HG03108 (cell line): ENCODE measurements around the gene MAGI2.
A peak's percentile ranks its signal among the peaks of the same experiment; 100 is the strongest.
"Not testable (repeated sequence)": the region's sequence is repeated elsewhere in the genome, so short reads cannot be mapped to it uniquely, and the experiment has no call there.

Source experiments
- ATAC-seq: cut with Tn5 transposase; IDR thresholded peaks from one replicate; pipeline ENCODE4 v1.9.1; 2021; ENCODE audit warnings: moderate library complexity; ENCODE audit not compliant: unreplicated experiment

Gene MAGI2

DNA sequence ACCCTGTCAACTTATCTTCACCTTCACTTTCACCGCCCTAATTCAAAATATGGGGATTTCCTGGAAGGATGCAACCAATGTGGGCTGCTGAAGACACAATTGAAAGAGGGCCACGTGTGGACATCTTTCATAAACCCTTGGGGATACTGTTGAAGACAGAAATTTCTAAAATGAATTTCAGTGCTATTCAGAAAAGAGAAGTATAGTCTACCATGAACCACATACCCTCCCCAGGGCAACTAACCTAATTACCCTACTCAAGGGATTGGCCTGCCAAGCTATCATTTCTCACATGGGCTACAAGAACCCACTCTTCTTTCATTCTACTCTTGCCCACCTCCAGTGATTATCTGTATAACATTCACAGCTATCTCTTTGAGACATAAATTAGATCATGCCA, 1428.9 kb downstream of the MAGI2 start:
- ATAC-seq, result no peak

DNA sequence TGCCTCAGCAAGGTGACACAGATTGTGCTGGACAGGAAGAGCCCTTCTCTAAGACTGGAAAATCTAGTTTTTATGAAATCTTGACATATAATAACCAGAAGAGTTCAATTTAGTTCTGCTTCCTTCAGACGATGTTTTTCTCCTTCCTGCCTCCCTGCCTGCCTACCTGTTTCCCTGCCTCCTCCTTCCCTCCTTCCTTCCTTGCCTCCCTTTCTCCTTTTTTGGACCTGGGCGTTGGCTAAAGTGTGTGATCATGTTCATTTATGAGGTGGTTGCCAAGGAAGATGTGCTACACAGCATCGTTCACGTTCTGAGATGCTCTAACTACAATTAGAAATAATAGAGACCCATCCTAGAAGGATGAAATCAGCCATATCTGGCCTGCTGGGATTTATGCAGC, 1430.3 kb downstream of the MAGI2 start:
- ATAC-seq, result no peak

DNA sequence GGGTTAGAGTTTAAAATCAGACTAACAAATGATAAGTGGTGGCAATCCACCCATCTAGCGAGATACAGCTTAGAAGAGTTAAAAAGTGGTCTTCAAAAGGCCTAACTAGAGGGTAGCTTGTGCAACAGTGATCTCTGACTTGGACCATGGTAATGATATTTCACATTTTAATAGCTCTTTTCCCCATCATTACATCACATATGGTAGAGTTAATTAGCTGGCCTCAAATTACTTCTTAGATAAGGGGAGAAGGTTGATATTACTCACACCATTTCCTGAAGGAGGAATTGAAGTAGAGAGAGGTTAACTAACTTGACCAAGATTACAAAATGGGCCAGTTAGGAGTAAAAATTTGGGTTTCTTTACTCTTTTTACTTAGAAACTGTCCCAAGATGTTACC, 1431.3 kb downstream of the MAGI2 start:
- ATAC-seq, result no peak

DNA sequence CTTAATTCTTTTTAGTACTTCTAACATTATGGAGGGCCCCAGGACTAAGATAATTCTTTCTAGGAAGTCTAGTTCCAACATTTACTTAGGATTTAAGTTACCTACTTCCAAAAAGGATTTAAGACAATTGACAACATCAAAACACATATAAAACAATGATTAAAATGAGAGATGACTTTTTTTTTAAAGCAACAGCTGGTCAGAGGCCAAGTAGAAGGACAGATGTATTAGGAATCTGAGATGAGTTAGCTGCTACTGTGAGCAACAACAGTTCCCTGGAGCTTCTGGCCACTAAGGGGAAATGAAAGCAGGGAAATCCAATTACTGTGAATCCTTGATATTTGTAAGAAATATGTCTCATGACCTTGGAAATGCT, 1432.6 kb downstream of the MAGI2 start:
- no peak for ATAC-seq

DNA sequence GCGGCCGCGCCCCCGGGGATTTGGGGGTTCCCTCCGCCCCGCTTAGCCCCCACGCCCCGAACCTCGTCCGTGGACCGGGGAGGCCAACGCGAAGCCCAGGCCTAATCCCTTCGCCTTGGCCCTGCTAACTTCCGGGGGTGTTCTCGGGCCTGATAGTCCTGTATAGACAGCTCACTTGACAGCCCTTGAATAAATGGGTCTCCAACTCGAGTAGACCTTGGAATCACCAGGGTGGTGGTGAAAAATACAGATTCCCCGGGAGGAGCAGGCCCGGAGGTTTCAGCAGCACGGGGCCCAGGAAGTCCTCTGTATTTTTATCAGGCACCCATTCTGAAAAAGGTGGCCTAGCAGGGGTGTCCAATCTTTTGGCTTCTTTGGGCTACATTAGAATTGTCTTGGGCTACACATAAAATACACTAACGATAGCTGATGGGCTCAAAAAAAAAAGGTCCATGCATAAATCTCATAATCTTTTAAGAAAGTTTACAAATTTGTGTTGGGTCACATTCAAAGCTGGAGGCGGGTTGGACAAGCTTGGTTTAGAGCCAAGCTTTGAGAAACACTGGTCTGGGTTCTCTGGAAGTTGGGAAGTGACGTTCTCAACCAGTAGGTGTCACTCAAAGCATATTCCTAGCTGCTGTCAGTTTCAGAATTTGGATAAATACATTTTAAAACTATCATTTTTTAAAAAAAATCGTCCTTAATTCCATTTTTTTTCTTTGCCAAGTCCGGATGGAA, 1433.2 kb downstream of the MAGI2 start:
- ATAC-seq, result peak; percentile 37

DNA sequence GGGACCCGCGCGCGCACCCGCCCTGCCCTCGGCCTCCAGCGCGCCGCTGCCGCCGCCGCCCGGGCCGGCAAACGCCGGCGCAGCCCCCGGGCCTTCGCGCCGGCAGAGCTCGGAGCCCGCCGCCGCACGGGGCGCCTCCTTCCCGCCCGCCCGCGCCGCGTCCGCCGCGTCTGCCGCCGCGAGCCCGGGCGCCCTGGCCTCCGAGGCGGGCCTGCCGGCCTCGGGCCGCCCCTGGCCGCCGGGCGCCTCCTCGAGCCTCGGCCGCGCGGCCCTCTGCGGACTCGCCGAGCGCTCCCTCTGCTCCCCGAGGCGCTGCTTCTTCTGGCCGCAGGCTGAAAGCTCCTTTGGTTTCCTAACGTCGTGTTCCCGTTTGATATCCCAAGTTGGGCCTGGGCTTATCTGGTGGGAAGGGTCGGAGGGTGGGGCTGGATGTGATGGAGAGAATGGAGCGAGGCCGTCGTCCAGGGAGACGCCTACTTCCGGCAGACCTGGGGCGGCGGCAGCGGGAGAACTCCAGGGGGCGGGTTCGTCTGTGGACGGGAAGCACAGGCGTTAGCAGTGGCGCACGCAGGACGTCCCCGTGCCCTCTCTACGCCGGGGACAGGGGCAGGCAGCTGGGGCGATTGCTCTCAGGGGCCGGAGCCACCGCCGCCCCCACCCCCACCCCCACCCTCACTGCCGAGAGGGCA, 1433.9 kb downstream of the MAGI2 start:
- peak; percentile 84 for ATAC-seq

DNA sequence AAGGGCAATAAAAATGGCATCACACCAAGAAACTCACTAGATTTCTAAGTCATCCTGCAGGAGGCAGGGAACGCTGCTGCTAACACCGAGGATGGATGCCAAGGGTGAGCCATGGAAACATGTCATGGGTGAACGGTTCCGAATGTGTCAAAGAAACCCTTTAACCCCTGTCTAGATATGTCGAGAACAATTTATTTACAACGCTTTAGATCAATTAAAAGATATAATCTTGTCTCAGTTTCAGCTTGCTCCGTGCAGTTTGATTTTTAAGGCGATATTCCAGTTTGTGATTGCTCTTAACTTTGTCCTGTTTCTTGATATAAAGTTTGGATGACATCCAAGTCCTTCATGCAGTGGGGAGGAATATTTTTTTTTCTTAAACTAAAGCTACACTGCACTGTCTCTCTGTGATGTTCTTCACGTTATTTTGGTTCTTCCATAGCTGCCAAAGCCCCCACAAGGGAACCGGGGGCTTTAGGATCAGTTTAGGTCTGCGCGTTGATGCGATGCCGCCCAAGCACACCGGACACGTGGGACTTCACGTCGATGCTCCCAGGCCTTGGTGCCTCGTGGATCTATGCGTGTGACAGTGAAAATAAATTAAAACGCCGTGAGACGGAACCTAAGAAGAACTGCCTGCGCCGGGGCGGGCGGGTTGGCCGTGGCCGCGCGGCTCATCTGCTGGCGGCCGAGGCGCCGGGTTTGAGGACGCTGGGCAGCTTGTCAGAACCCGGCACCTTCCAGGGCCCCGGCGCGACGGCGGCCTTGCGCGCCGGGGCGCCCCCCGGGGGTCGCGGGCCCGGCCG, 1434.6 kb downstream of the MAGI2 start:
- ATAC-seq, result peak; percentile 12

DNA sequence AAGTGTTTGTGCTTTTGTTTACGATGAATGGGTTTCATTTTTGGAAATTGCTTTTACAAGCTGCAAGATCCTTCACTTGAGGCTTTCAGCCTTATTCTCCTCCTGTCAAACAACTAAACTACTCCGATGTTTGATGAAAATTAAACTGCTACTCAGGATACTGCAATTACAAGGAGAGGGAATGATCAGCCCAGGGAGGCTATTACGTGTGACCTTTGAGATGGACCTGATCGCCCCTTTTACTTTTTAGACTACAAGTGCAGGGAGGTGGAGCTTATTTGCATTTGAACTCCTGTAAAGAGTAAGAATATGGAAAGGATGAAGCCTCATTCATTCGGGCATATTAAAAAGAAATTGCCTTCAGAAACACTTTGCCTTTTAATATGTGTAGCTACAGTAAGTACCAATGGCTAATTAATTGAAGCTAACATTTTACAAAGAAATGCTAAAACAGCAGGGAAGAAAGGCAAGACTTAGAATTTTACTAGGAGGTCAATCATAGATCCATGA, 1435.8 kb downstream of the MAGI2 start:
- ATAC-seq, result no peak

DNA sequence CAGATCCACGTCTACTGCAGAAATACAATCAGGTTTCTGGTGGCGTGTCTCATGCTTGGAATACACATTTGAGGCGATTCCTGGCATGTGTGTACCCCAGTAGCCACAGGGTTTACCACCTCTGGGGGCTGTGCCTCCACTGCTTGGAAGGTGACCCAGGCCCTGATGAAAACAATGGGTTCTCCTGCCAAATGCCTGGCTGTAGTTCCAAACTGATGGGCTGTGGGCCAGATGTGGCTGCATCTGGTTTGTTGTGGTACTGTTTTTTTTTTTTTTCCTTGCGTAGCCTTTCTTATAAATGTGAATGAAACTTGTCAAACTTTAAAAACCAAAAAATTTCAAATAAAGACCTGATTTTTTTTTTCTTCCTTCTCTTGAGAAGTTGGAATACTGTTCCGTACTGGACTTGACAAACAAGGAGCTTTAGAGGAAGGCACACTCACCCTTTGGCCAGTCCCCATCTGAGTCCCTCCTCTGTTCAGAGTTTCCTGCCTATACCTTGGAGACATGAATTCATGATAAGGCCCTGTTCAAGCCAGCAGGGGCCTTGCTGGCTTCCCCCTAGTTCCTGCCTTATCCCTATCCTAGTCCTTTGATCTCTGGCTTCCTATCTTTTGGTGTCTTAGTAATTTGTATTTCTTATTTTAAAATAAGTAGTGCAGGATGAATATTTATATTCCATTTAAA, 1437.8 kb downstream of the MAGI2 start:
- no peak for ATAC-seq

DNA sequence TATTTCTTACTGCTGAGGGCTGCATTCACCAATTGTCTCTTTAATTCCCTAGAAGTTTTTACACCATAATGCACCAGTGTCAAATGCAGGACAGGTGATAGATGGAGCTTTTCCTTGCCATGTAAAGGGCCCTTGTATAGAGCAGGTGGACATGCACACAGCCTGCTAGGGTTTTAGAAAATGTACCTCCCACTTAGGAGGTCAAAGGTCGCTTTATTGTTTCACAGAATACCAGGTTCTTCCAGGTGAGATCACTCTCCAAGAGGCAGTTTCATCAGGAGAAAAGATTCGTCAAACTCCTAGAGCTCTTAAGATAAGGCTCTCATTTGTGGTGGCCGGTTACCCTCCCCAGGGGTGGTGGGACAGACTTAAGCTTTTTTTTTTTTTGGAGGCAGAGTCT, 1439.1 kb downstream of the MAGI2 start:
- no peak for ATAC-seq

DNA sequence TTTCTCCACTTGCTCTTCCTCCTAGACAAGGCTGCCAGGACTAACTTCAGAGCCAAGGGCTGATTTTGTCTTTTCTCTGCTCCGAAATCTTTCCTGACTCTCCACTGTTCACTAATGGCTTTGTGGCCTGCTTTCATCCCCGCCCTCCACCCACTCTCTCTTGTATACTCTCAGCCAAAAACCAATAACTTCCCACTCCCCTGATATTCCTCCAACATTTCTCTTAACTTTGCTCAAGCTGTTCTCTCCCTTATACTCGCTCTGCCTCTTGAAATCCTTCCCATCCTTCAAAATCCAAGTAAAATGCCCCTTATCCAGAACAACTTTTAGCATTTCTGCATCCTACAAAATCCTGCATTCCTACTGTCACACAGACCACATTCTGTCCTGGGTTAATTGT, 1440.1 kb downstream of the MAGI2 start:
- ATAC-seq, result no peak

DNA sequence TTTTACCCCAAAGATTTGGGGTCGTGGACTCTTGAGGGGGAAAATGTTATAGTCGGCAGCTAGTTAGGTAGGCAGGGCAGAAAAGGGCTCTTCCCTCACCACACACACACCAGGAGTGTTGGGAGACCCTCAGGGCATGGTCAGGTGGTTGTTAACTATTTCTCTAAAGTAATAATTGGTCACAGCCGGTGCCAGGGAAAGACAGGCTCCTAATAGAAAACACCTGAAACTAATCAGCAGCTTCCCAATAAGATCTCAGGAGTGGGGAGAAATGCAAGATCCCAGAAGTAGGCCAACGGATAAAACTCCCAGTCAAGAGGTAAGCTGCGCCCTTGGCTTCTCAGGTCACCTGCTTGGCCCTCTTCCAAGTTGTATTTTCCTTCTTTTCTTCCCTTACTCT, 1441.8 kb downstream of the MAGI2 start:
- no peak for ATAC-seq

DNA sequence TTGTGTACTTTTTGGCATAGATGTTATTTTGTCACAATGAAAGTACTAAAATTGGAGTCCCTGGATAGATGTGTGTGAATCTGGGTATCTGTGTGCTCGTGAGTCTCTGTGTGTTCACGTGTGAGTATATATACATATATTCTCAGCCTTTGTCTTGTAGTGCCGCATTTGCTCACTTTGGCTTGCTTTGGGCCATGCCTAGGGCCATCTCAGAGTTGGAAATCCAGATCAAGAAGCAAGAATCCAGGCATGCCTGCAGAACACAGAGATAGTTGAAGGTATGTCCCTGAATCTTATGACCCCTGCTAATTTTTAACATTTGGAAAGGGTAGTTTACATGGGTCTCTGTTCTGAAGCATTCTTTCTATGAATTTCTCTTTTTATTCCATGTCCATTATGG, 1446.2 kb downstream of the MAGI2 start:
- ATAC-seq, result no peak

DNA sequence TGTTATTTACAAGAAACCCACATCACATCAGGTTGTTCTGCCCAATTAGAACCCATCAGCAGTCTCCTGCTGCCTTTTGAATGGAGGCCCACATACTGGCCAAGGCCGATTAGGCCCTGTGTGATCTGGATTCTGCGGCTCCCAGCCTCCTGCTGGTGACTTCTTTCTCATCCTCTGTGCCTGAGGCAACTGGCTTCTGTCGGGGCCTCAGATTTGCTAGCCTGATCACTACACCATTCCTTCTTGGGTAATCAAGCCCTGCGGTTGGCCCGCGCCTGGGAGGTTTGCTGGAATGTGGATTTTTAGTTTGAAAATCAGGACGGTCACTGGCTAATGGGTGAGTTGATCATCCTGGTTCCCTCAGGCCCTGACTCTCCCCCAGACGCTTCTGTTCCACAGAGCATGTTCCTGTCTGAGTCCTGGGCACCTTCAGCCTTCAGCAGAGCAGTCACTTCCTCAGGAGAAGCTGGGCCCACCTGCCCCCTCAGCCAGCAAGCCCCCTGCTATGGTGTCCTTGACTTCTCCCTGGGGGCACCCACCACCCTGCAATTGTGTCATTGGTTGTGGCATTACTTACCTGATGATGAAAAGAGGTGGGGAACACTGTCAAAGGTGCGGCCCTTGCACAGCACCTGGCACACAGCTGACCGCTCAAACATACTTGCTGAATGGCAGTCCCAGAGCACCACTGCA, 1447.3 kb downstream of the MAGI2 start:
- no peak for ATAC-seq

DNA sequence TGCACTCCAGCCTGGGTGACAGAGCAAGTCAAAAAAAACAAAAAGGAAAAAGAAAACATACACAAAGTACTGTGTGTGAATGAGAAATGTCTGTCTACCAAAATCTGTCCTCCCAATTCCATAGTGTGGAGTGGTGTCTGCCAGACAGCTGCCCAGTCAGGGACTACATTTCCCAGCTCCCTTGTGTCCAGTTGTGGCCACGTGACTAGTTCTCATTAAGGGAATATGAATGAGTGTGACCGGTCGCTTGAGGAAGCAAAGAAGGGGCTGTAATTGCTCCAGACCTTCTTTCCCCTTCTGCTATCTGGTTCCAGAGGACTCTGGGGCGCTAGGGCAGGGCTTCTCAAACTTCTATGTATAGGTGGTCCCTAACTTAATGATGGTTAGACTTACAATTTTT, 1450.8 kb downstream of the MAGI2 start:
- ATAC-seq, result no peak

DNA sequence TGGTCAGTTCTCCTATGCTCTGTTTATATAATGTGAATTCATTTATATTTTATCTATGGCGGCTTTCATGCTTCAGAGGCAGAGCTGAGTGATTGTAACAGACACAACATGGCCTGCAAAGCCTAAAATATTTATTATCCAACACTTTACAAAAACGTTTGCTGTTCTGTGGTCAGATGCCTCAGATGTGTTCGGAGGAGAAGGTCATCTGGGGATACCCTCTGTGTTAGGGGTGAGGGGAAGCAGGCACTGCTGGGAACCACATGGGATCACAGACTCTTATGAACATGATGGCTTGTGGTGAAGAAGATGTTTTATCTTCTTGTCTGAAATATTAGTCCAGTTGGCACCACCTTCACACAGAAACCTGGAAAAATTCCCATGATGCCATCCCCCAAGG, 1451.4 kb downstream of the MAGI2 start:
- no peak for ATAC-seq

DNA sequence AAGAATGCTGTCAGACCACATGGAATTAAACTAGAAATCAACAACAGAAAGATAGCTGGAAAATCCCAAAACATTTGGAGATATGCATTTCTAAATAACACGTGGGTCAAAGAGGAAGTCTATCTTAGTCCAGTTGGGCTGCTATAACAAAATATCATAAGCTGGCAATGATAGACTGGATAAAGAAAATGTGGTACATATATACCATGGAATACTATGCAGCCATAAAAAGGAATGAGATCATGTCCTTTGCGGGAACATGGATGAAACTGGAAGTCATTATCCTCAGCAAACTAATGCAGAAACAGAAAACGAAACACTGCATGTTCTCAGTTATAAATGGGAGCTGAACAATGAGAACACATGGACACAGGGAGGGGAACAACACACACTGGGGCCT, 1454.3 kb downstream of the MAGI2 start:
- not testable (repeated sequence) for ATAC-seq

DNA sequence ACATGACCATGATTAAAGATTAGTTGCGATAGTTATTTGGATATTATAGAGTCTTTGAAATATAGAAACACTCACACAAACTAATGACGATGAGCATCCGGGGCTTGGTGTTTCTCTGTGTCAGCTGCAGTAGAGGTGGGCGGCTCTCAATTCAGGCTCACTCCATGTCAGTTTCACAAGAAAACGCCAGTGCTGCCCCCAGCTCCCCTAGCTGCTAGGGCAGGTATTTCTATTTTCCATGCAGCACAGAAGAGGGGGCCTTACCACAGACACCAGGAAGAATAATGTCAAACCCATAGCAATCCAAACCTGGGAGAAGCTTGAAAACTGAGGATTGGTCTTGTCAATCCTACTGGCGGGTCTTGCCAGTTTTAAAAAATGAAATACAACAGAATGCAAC, 1457.8 kb downstream of the MAGI2 start:
- ATAC-seq, result no peak

DNA sequence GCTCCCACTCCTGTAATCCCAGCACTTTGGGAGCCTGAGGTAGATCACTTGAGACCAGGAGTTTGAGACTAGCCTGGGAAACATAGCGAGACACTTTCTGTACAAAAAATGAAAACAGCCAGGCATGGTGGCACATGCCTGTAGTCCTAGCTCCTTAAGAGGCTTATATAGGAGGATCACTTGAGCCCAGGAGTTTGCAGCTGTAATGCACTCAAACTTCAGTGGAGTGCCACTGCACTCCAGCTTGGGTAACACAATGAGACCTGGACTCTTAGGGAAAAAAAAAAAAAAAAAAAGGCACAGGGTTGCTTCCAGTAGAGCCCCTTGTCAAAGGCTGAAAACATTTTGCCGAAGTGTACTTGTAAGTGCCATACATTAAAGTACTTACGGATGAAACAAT, 1459.6 kb downstream of the MAGI2 start:
- ATAC-seq, result no peak

DNA sequence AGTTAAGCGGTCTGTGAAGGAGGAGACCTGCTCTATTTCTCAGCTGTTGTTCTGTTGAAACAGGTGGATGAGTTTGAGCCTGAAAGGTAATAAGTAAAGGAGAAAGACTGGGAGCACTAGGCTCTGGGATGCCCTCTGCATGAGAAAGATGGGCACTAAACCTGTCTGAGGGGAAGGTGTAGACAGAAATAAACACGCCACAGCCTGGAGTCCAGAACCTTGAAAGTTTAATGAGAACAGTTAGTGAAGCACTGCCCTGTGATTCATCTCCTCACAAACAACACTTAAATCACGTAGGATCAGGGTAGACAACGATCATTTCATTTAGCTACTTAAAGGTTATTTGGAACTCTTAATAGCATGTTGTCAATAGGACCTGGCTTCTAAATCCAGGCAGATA, 1461.8 kb downstream of the MAGI2 start:
- ATAC-seq, result no peak
